ENCODE measurements around the gene APEX2. TPM values are rescaled to one million over a fixed set of nuclear protein-coding genes. Genes with fewer than 3 reads are reported as not detected.

Gene APEX2
- total RNA-seq: 10 to 100 TPM; 13.1 to 16.6 TPM
- polyA plus RNA-seq (ENCODE audit: insufficient read depth, low read depth, low replicate concordance): 10.4 TPM
- long read RNA-seq, donor 1, transcript APEX2-201 (6 exons, 3,245 nt): major isoform, 13 of 13 reads
- long read RNA-seq, donor 1, partial matches to known transcripts: 0 of 13 reads
- long read RNA-seq, donor 1, other reads (novel, unspliced or antisense): 0 of 13 reads
- long read RNA-seq, donor 2, transcript APEX2-201 (6 exons, 3,245 nt): major isoform, 6 of 19 reads
- long read RNA-seq, donor 2, partial matches to known transcripts: 13 of 19 reads
- long read RNA-seq, donor 2, other reads (novel, unspliced or antisense): 0 of 19 reads

- 0 to 2% methylated on average over 8 to 46 of the region's 55 CpGs for WGBS, 2 donors
- intact Hi-C loops (cut with DNase I; ENCODE audit: low total_unique reads): no loop called here
- TF ChIP-seq CTCF (IDR thresholded peaks at IDR 0.05) (no peak), POLR2A (IDR thresholded peaks at IDR 0.05) (no peak)
These were observed at the start of gene APEX2 for GRCh38 chrX:54999717-55000598. Gene APEX2, plus strand, starts transcription at chrX:55000363. Its CDS starts 60 bp downstream, at chrX:55000423.

GRCh38 chrX:54950730-54951375 lies 49.3 kb upstream of the APEX2 start:
- intact Hi-C loops (cut with DNase I; ENCODE audit: low total_unique reads): no loop called here
- Histone ChIP-seq H3K27me3 (no peaks in the 10 kb centered on the region), H3K27ac (no peak overlapping the region), H3K9me3 (no peaks in the 10 kb centered on the region), H3K36me3 (ENCODE audit: low read depth, missing control alignments) (no peaks in the 10 kb centered on the region), H3K4me3 (no peak overlapping the region), H3K4me1 (no peaks in the 10 kb centered on the region)
- no peak for TF ChIP-seq POLR2A (IDR thresholded peaks at IDR 0.05)
- no peak for TF ChIP-seq CTCF (IDR thresholded peaks at IDR 0.05)
- WGBS, 2 donors: 73 to 96% methylated on average over 5 to 8 of the region's 8 CpGs
- no peak for DNase-seq

More at GRCh38 chrX:54999717-55000598, at the start of gene APEX2:
- peak; percentile 94 for DNase-seq
- Histone ChIP-seq H3K9me3 (no peaks in the 10 kb centered on the region), H3K4me3 (peak within 1 kb of the TSS; percentile 55 to 65), H3K27ac (peak within 1 kb of the TSS; percentile 86 to 90), H3K36me3 (ENCODE audit: low read depth, missing control alignments) (no peaks in the 10 kb centered on the region), H3K27me3 (no peaks in the 10 kb centered on the region), H3K4me1 (no peaks in the 10 kb centered on the region)

- no peak for DNase-seq
- Histone ChIP-seq H3K4me3 (no peak overlapping the region), H3K27ac (no peak overlapping the region), H3K27me3 (no peaks in the 10 kb centered on the region), H3K9me3 (no peaks in the 10 kb centered on the region), H3K36me3 (ENCODE audit: low read depth, missing control alignments) (no peaks in the 10 kb centered on the region), H3K4me1 (no peaks in the 10 kb centered on the region)
- TF ChIP-seq POLR2A (IDR thresholded peaks at IDR 0.05) (no peak), CTCF (IDR thresholded peaks at IDR 0.05) (no peak)
- intact Hi-C loops (cut with DNase I; ENCODE audit: low total_unique reads): no loop called here
- WGBS, 2 donors: 83 to 93% methylated on average over 1 of the region's 1 CpG
These were observed 38.4 kb upstream of the APEX2 start for GRCh38 chrX:54961750-54962149.

- TF ChIP-seq CTCF (IDR thresholded peaks at IDR 0.05) (no peak), POLR2A (IDR thresholded peaks at IDR 0.05) (no peak)
- Histone ChIP-seq H3K27ac (no peak overlapping the region), H3K9me3 (no peaks in the 10 kb centered on the region), H3K4me3 (no peak overlapping the region), H3K36me3 (ENCODE audit: low read depth, missing control alignments) (no peaks in the 10 kb centered on the region), H3K4me1 (no peaks in the 10 kb centered on the region), H3K27me3 (no peaks in the 10 kb centered on the region)
- no peak for DNase-seq
- intact Hi-C loops (cut with DNase I; ENCODE audit: low total_unique reads): no loop called here
- 78 to 90% methylated on average over 4 of the region's 4 CpGs for WGBS, 2 donors
These were observed 35.2 kb upstream of the APEX2 start for GRCh38 chrX:54964766-54965497.

Data from testis (tissue), 5 donors.